Mononuclear cell (primary cell): Measurements from ENCODE around the gene FAM120A. TPM values are rescaled to one million over a fixed set of nuclear protein-coding genes. Genes with fewer than 3 reads are reported as not detected.

Source experiments
- H3K27me3 ChIP-seq: 2 replicates; pipeline ENCODE4 v1.6.0; 2011; ENCODE audit warnings: low read length, control low read depth; ENCODE audit not compliant: insufficient read depth
- H3K4me1 ChIP-seq: 2 replicates; pipeline ENCODE4 v1.5.1; 2011; ENCODE audit warnings: mild to moderate bottlenecking, low read length, control low read depth; ENCODE audit not compliant: insufficient read depth
- H3K4me3 ChIP-seq: 2 replicates; pipeline ENCODE4 v1.5.1; 2011; ENCODE audit warnings: mild to moderate bottlenecking, low read length, moderate library complexity
- H3K9me3 ChIP-seq: 2 replicates; pipeline ENCODE4 v1.5.1; 2011; ENCODE audit warnings: low read depth, mild to moderate bottlenecking, control low read depth, low read length
- total RNA-seq: library from RNA; depleted of rRNA; stranded (reverse); fragments of >200 nt; gene quantifications from one replicate; pipeline ENCODE4 v1.2.3, GENCODE V29; 2012

FAM120A gene
- total RNA-seq, 1 donor, result 90.6 TPM

- Histone ChIP-seq H3K4me1 (peaks cover 28% of the 10 kb centered on the region), H3K9me3 (no peaks in the 10 kb centered on the region), H3K4me3 (peak overlapping the region; percentile 57), H3K27me3 (no peaks in the 10 kb centered on the region)
Observed at GRCh38 chr9:93566408-93567270, 115.2 kb downstream of the FAM120A start.

GRCh38 chr9:93567271-93567959 is 115.9 kb downstream of the FAM120A start:
- Histone ChIP-seq H3K4me1 (peaks cover 28% of the 10 kb centered on the region), H3K4me3 (peak overlapping the region; percentile 57), H3K27me3 (no peaks in the 10 kb centered on the region), H3K9me3 (no peaks in the 10 kb centered on the region)

- H3K4me1 ChIP-seq, result peaks cover 28% of the 10 kb centered on the region
- H3K9me3 ChIP-seq, result no peaks in the 10 kb centered on the region
- H3K27me3 ChIP-seq, result no peaks in the 10 kb centered on the region
- no peak overlapping the region for H3K4me3 ChIP-seq
Observed at GRCh38 chr9:93568169-93568568, 116.7 kb downstream of the FAM120A start.

GRCh38 chr9:93569621-93570174 is 118.2 kb downstream of the FAM120A start:
- H3K27me3 ChIP-seq, result no peaks in the 10 kb centered on the region
- peaks cover 35% of the 10 kb centered on the region for H3K4me1 ChIP-seq
- no peak overlapping the region for H3K4me3 ChIP-seq

GRCh38 chr9:93572221-93572620 is 120.7 kb downstream of the FAM120A start:
- H3K4me1 ChIP-seq, result peaks cover 37% of the 10 kb centered on the region
- no peaks in the 10 kb centered on the region for H3K9me3 ChIP-seq
- no peak overlapping the region for H3K4me3 ChIP-seq
- no peaks in the 10 kb centered on the region for H3K27me3 ChIP-seq

More at GRCh38 chr9:93569621-93570174, 118.2 kb downstream of the FAM120A start:
- no peaks in the 10 kb centered on the region for H3K9me3 ChIP-seq

GRCh38 chr9:93572636-93573515 is 121.4 kb downstream of the FAM120A start:
- Histone ChIP-seq H3K4me1 (peaks cover 36% of the 10 kb centered on the region), H3K9me3 (no peaks in the 10 kb centered on the region), H3K4me3 (no peak overlapping the region), H3K27me3 (no peaks in the 10 kb centered on the region)

- H3K4me3 ChIP-seq, result no peak overlapping the region
- H3K9me3 ChIP-seq, result no peaks in the 10 kb centered on the region
- peaks cover 42% of the 10 kb centered on the region for H3K4me1 ChIP-seq
- no peaks in the 10 kb centered on the region for H3K27me3 ChIP-seq
Observed at GRCh38 chr9:93573516-93573828, 122.0 kb downstream of the FAM120A start.

GRCh38 chr9:93574091-93574899 is 122.8 kb downstream of the FAM120A start:
- no peak overlapping the region for H3K4me3 ChIP-seq
- H3K9me3 ChIP-seq, result no peaks in the 10 kb centered on the region
- peaks cover 39% of the 10 kb centered on the region for H3K4me1 ChIP-seq
- H3K27me3 ChIP-seq, result no peaks in the 10 kb centered on the region

- Histone ChIP-seq H3K4me3 (peak overlapping the region; percentile 57), H3K9me3 (no peaks in the 10 kb centered on the region), H3K4me1 (peaks cover 31% of the 10 kb centered on the region), H3K27me3 (no peaks in the 10 kb centered on the region)
Observed at GRCh38 chr9:93574900-93575795, 123.7 kb downstream of the FAM120A start.

- H3K4me1 ChIP-seq, result peaks cover 31% of the 10 kb centered on the region
- H3K9me3 ChIP-seq, result no peaks in the 10 kb centered on the region
- H3K27me3 ChIP-seq, result no peaks in the 10 kb centered on the region
- peak overlapping the region; percentile 57 for H3K4me3 ChIP-seq
Observed at GRCh38 chr9:93575796-93576257, 124.3 kb downstream of the FAM120A start.

- peak within 1 kb of the TSS; percentile 57 for H3K4me3 ChIP-seq
- H3K9me3 ChIP-seq, result no peaks in the 10 kb centered on the region
- no peaks in the 10 kb centered on the region for H3K27me3 ChIP-seq
- peaks cover 31% of the 10 kb centered on the region for H3K4me1 ChIP-seq
Observed at GRCh38 chr9:93576258-93577077, 125.0 kb downstream of the FAM120A start, which contains the start of gene PHF2. Gene PHF2, plus strand, starts transcription at chr9:93576584. Its CDS starts 190 bp downstream, at chr9:93576774.

GRCh38 chr9:93577078-93577974 is 125.8 kb downstream of the FAM120A start:
- H3K4me1 ChIP-seq, result peaks cover 31% of the 10 kb centered on the region
- peak overlapping the region; percentile 54 for H3K4me3 ChIP-seq
- H3K9me3 ChIP-seq, result no peaks in the 10 kb centered on the region
- H3K27me3 ChIP-seq, result no peaks in the 10 kb centered on the region
